Measurements from ENCODE around the gene CREB3L1.

CREB3L1 gene

DNA sequence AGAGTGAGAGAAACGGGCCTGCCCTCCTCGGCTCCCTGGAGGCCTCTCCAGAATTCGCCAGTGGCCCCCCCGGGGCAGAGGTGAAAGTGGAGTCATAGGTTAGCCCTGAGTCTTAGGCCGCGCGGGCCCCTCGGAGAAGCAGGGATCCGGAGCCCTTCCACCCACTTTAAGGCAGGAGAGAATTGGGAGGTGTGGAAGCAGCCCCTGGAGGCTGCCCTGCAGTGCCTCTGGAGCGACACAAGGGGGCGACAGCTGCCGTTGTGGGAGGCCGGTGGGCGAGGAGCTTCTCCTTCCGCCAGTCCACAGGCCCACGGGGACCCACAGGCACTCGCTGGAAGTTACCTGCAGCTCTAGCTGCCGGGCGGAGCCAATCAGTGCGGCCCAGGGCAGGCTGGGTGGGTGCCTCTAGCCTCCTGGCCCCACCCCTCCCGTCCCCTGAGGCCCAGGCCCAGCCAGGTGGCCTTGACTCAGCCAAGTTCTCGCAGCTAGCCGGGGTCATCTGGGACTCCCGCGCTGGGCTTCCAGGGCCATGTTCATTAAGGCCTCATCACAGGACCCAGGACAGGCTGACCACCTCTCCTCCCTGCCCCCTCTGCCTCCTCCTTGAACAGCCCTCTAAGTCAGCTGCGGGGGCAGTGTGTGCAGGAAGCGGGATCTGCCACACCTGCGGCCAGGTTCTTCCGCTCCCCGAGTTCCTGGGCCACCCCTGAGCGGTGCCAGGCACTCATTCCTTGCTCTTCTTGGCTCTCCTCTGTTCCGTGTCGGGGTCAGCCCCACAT, 74.8 kb downstream of the CREB3L1 start:
- in situ Hi-C loops (cut with HindIII; ENCODE audit: low pct_unique_long_range_greater_than_20kb, low sequenced_read_pairs): no loop called here
- peak in 1 of 2 experiments; percentile 76 for DNase-seq (ENCODE audit: low read depth in 1 of 2, low spot score in 1 of 2)
- no peak for TF ChIP-seq JUND (IDR thresholded peaks at IDR 0.05; ENCODE audit: low read depth)

DNA sequence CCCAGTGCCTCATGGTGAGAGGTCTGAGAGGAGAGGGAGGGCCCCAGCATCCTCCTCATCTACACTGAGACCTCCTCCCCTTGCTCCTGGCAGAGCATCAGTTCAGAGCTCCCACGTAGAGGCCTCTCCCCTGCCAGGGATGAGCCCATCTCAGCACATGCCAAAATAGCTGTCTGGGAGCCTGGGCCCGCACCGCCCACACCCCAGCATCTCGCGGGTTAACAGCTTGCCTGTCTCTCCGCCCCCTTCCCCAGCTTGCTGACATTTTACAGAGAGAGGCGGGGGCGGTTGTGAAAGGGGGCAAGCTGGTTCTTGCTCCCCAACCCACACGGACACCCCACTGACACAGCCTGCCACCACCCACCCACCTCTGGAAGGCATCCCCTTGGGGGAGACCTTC, 76.2 kb downstream of the CREB3L1 start:
- TF ChIP-seq JUND (IDR thresholded peaks at IDR 0.05; ENCODE audit: low read depth): no peak
- in situ Hi-C loops (cut with HindIII; ENCODE audit: low pct_unique_long_range_greater_than_20kb, low sequenced_read_pairs): no loop called here
- DNase-seq (ENCODE audit: low read depth in 1 of 2, low spot score in 1 of 2): no peak

DNA sequence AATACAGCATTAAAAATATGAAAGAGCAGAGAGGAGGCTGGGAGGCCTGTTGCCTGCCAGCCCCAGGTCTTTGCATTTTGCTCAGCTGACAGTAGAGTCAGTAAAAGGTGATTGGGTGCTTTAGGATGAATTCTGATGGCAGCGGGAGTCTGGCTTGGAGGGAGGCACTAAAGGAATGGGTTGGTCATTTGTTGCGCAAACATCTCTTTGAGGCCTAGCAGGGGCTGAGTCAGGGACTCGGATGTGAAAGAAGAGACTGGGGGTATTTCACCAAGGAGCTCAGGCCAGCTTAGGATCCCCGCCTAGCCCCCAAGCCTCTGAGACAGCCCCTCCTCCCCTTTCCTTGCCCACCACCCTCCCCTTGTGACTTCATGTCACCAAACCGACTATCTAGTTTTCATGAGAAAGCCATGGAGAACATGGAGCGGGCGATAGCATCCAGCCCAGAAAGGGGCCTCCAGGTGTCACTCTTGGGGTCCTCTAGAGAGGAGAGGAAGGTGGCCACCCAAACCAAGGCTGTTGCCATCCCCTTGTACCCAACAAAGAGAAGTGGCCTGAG, 79.5 kb downstream of the CREB3L1 start:
- no peak for TF ChIP-seq JUND (IDR thresholded peaks at IDR 0.05; ENCODE audit: low read depth)
- DNase-seq (ENCODE audit: low read depth in 1 of 2, low spot score in 1 of 2): no peak
- in situ Hi-C loops (cut with HindIII; ENCODE audit: low pct_unique_long_range_greater_than_20kb, low sequenced_read_pairs): no loop called here

GRCh38 chr11:46357483-46357936, 80.0 kb downstream of the CREB3L1 start:
- in situ Hi-C loops (cut with HindIII; ENCODE audit: low pct_unique_long_range_greater_than_20kb, low sequenced_read_pairs): no loop called here
- TF ChIP-seq JUND (IDR thresholded peaks at IDR 0.05; ENCODE audit: low read depth): no peak
- DNase-seq (ENCODE audit: low read depth in 1 of 2, low spot score in 1 of 2): peak in 1 of 2 experiments; percentile 76

DNA sequence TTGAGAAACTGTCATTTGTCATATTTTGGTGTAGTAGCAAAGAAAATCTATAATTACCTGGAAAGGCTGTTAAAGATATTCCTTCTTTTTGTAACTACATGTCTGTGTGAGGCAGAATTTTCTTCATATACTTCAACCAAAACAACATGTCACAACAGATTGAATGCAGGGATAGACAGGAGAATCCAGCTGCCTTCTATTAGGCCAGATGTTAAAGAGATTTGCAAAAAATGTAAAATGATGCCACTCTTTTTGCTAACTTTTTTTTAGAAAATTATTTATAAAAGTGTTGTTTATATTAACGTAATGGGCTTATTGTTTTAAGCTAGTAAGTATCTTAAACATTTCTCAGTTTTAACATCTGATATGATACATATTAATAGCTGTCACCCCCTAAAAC, 82.5 kb downstream of the CREB3L1 start:
- in situ Hi-C loops (cut with HindIII; ENCODE audit: low pct_unique_long_range_greater_than_20kb, low sequenced_read_pairs): no loop called here
- DNase-seq (ENCODE audit: low read depth in 1 of 2, low spot score in 1 of 2): no peak

GRCh38 chr11:46360878-46361277, 83.4 kb downstream of the CREB3L1 start:
- in situ Hi-C loops (cut with HindIII; ENCODE audit: low pct_unique_long_range_greater_than_20kb, low sequenced_read_pairs): no loop called here
- DNase-seq (ENCODE audit: low read depth in 1 of 2, low spot score in 1 of 2): no peak
- TF ChIP-seq JUND (IDR thresholded peaks at IDR 0.05; ENCODE audit: low read depth): no peak

More for the DNA sequence above, 82.5 kb downstream of the CREB3L1 start:
- no peak for TF ChIP-seq JUND (IDR thresholded peaks at IDR 0.05; ENCODE audit: low read depth)

GRCh38 chr11:46361283-46362155, 84.1 kb downstream of the CREB3L1 start:
- in situ Hi-C loops (cut with HindIII; ENCODE audit: low pct_unique_long_range_greater_than_20kb, low sequenced_read_pairs): no loop called here
- DNase-seq (ENCODE audit: low read depth in 1 of 2, low spot score in 1 of 2): peak in 1 of 2 experiments; percentile 69
- no peak for TF ChIP-seq JUND (IDR thresholded peaks at IDR 0.05; ENCODE audit: low read depth)

- no peak for DNase-seq (ENCODE audit: low read depth in 1 of 2, low spot score in 1 of 2)
- TF ChIP-seq JUND (IDR thresholded peaks at IDR 0.05; ENCODE audit: low read depth): no peak
- in situ Hi-C loops (cut with HindIII; ENCODE audit: low pct_unique_long_range_greater_than_20kb, low sequenced_read_pairs): no loop called here
Observed at GRCh38 chr11:46362156-46363030, 84.9 kb downstream of the CREB3L1 start.

- peak; percentile 70 to 89 for DNase-seq (ENCODE audit: low read depth in 1 of 2, low spot score in 1 of 2)
- in situ Hi-C loops (cut with HindIII; ENCODE audit: low pct_unique_long_range_greater_than_20kb, low sequenced_read_pairs): no loop called here
- TF ChIP-seq JUND (IDR thresholded peaks at IDR 0.05; ENCODE audit: low read depth): no peak
Observed at GRCh38 chr11:46363031-46363407, 85.6 kb downstream of the CREB3L1 start.

- TF ChIP-seq JUND (IDR thresholded peaks at IDR 0.05; ENCODE audit: low read depth): no peak
- in situ Hi-C loops (cut with HindIII; ENCODE audit: low pct_unique_long_range_greater_than_20kb, low sequenced_read_pairs): no loop called here
Observed at GRCh38 chr11:46363455-46364005, 86.1 kb downstream of the CREB3L1 start.

GRCh38 chr11:46364056-46364455, 86.6 kb downstream of the CREB3L1 start:
- in situ Hi-C loops (cut with HindIII; ENCODE audit: low pct_unique_long_range_greater_than_20kb, low sequenced_read_pairs): no loop called here
- no peak for TF ChIP-seq JUND (IDR thresholded peaks at IDR 0.05; ENCODE audit: low read depth)
- DNase-seq (ENCODE audit: low read depth in 1 of 2, low spot score in 1 of 2): no peak

More at GRCh38 chr11:46363455-46364005, 86.1 kb downstream of the CREB3L1 start:
- DNase-seq (ENCODE audit: low read depth in 1 of 2, low spot score in 1 of 2): peak in 1 of 2 experiments; percentile 93
